Measurements from ENCODE around the gene CXXC5.

The CXXC5 gene

GRCh38 chr5:139638736-139639618 is 9.2 kb upstream of the CXXC5 start:
- peak; percentile 74 for DNase-seq

DNA sequence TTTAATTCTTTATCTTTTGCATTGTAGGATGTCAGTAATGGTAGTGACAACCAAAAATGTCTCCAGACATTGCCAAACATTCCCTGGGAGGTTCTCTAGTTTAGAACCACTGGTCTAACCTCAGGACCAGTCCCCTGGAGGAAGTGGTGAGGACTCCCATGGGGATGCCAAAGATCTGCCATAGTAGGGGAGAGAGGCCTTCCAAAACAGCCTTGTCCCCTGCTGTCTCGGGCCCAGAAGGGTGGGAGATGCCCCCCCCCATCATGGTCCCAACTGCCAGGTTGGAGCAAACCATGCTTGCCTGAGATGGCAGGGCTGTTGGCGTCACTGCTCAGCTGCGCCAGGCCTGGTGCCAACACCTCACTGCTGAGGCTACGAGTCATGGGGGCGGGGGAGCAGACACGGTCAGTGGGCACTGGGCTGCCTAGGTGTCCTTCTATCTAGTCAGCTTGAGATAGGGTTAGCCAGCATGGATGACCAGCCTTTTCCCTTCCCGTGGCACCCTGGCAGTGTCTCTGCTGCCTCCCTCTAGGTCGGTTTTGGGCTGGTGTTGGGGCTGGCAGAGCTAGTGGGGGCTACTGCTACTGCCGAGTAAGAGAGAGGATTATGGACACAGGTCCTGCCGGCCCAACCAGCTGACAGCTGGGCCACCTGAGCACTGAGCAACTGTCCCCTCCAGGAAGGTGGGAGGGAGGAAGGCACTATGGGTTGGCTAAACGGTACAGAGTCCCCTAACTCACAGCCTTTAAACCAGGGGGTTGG is 8.3 kb upstream of the CXXC5 start:
- peak; percentile 37 for DNase-seq

DNA sequence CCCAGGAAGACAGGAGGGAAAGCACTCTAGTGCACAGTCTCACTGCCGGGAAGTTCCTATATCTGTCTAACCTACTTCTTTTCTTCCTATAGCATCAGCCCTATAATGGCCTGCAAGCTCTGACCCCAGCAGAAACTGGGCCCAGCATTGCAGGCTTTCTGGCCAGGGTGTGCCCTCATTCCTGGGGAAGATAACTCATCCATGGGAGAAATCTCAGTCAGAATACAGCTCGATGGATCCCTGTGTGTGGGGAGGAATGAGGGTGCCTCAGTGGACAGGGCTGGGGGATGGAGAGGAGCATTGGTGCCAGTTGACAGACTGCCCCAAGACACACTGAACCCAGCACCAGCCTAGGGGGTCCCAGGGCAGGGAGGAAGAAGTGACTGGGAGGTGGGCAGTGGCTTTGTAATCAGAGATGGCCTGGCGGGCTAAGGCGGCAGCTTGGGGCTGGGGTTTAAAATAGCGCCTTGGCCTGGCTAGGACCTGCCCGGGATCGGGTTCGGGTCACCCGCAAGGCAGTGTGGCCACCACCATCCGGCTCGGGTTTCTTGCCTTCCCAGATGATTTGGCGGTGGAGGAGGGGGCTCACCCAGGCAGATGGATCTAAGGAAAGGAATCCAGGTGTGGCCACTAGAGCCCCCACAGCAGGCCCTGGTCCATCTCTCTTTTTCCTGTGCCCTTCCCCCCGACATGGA is 7.6 kb upstream of the CXXC5 start:
- DNase-seq = no peak

DNA sequence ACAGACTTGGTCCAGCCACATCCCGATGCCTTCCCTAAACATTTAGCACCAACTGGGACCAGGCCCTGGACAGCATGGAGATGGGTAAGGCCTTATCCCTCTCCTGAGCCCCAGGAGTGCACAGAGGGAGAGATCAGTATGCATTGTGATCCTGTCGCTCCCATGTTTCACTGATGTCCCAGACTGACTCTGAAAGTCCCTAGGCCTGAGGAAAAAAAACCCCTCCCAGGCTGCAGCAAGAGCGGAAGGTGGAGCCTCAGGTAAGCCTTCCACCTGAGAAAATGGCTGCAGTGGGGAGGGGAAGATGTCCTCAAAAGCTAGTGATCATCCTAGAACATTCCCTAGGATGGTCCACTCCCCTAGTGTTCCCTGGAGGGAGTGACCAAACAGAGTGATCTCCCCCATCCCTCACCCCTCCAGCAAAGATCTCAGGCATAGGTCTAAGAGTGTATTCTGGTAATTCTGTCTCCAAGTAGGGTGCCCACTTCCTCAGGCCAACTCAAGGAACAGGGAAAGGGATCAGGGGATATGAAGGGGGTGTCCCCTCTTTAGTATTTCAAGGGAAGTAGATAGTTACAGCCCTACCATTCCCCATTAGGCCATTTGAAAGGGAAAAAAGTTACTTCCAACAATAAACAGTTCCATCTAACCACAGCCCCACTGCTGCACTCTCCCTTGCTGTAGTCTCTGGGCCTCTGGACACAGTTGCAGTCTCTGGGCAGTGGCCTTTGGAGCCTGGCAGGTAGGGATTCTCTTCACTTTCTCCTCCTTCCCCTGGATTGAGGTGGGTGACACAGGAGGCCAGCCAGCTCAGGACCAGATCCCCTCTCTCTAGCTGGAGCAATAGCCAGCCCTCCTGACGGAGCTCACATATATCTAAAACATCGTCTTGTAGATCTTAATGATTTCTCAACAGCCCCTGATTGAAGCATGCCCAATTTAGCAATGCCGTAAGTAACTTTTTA is 6.8 kb upstream of the CXXC5 start:
- no peak for DNase-seq

DNA sequence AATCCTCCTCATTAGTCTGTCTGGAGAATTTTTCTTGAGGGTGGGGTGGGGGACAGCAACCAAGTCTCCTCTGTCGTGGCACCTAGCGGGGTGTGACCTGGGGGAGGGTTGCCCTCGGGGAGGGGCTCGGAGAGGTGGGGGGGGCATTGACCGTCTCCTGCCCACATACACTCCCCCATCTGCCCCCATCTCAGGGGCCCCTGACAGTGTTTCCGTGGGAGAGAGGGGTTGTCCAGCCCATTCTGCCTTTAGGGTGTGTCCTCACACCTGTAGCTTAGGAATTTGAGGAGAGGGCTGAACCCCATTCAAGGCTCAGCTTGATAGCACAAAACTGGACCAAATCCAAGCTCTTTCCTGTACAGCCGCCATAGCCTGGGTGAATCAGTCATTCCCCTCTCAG is 5.9 kb upstream of the CXXC5 start:
- DNase-seq = no peak

GRCh38 chr5:139642891-139643871 is 5.0 kb upstream of the CXXC5 start:
- no peak for DNase-seq

- no peak for DNase-seq
These were observed 4.1 kb upstream of the CXXC5 start for GRCh38 chr5:139644001-139644456.

GRCh38 chr5:139644646-139645429 is 3.3 kb upstream of the CXXC5 start:
- DNase-seq = no peak

DNA sequence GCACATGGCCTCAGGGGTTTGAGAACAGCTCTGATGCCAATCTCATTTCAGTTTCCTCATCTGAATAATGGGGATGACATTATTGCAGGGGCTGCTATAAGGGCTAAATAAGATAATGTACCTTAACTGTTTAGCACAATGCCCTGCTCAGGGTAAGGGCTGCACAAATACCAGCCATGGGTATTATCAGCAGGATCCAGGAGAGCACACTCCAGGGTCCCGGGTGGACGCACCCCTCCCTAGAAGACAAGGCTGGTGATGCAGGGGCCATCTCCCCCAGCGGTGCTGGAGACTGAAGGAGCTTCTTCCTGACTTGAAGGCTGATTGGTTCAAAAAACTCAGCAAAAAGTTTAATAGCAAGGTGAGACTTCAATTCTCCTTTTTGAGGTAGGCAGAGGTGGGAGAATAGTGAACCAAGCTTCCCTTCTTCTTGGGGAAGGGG is 2.7 kb upstream of the CXXC5 start:
- DNase-seq = no peak

GRCh38 chr5:139646111-139646510 is 2.0 kb upstream of the CXXC5 start:
- no peak for DNase-seq

GRCh38 chr5:139646912-139647505 is 1.1 kb upstream of the CXXC5 start:
- no peak for DNase-seq

- DNase-seq = no peak
These were observed 494 bp upstream of the CXXC5 start for GRCh38 chr5:139647506-139648204.

DNA sequence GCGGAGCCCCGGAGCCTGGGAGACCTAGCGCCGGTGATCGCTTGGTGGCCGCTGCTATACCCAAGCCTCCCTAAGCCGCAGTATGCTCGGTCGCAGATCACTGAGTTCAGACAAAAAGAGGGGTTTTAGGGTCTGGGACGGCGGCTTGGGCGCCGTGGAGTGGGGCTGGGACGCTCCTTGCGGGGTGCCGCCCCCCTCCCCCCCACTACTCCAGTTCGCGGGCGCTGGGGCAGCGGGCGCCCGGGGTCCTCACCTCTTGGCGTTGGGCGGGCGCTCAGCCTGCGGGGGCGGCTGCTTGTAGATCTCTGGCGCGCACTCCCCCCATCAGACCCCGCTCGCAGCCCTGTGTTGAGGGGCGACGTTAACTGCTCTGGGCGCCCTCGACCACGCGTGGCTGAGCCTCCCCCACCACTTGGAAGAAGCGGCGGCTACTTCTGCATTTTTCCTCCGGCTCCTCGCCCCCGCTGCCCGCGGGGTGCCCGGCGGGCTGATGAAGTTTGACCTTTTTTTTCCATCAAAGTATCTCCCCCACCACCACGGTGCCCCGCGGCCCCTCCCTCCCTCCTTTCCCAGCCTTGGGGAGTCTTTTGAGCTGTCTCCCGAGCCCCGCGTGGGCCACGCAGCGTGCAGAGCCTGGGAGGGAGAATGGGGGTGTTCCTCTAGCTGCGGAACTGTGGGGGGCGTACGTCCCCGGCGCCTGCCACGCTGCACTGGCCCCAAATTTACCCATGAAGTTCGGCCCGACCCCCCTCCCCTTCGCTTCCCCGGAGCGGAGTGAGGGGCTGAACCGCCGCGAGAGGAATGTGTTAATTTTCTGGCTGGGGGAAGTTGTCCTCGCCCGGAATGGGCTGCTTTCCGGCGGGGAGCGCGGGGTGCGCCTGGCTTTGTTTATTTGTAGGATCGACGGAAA is 1.2 kb downstream of the CXXC5 start:
- DNase-seq = peak; percentile 76

GRCh38 chr5:139650031-139650688 is 2.0 kb downstream of the CXXC5 start:
- peak; percentile 65 for DNase-seq

DNA sequence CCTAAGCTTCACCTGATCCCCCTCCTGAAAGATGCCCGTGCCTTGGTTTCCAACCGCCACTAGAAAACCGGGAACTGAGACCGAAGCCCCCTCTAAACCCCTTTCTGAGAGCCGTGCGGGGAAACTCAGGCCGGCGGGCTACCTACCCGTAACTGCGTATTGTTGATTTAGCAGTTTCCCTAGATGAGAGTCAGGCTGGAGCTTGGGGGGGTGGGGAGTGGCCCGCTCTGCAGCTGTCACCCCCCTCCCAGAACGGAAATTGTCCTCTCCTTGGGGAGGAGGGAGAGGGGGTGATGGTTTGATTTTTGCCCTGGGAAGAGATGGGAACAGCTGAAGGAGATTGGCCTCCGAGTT is 2.5 kb downstream of the CXXC5 start:
- DNase-seq = peak; percentile 62

- DNase-seq = peak; percentile 60
These were observed 3.1 kb downstream of the CXXC5 start for GRCh38 chr5:139651043-139651834.

Data from NCI-H69 (cell line).